Caco-2 (cell line): ENCODE results near the gene TNRC18. TPM values are rescaled to one million over a fixed set of nuclear protein-coding genes. Genes with fewer than 3 reads are reported as not detected.
"Not testable (repeated sequence)": the region's sequence is repeated elsewhere in the genome, so short reads cannot be mapped to it uniquely, and the experiment has no call there.

Experiments used
- BruUV-seq: library from RNA; stranded (reverse); fragments of 400-500 nt; replicated peaks from 2 replicates; lab custom pipeline; 2021; lab: Mats Ljungman, UMichigan
- CTCF ChIA-PET: fragments of 300-600 bp; sonication (Branson Sonifier 250); formaldehyde crosslinking; loops from one replicate; lab custom pipeline; 2022; ENCODE audit warnings: antibody characterized with exemption; lab: Charles Lee
- POLR2A ChIA-PET: fragments of 300-600 bp; sonication (Branson Sonifier 250); formaldehyde crosslinking; loops from one replicate; lab custom pipeline; 2022; ENCODE audit warnings: antibody characterized with exemption; lab: Charles Lee
- DNase-seq, 2 experiments: peaks; one replicate each; pipeline versions ENCODE4 v3.0.0 to v3.0.0-alpha.2; 2020 to 2022
- H3K27me3 ChIP-seq: replicated peaks from 2 replicates; pipeline ENCODE4 v1.6.0; 2011; ENCODE audit warnings: low read length; ENCODE audit not compliant: control insufficient read depth, insufficient read depth
- H3K36me3 ChIP-seq: 2 replicates; pipeline ENCODE4 v1.5.1; 2011; ENCODE audit warnings: low read length; ENCODE audit not compliant: control insufficient read depth, insufficient read depth
- H3K4me1 ChIP-seq: fragments of 250-450 bp; sonication (Bioruptor Pico); 2 replicates; pipeline ENCODE4 v1.5.1; 2020; ENCODE audit warnings: mild to moderate bottlenecking
- H3K4me3 ChIP-seq: 2 replicates; pipeline ENCODE4 v1.5.1; 2011; ENCODE audit warnings: low read depth, mild to moderate bottlenecking, control low read depth, low read length
- H3K9me3 ChIP-seq: fragments of 250-450 bp; sonication (Bioruptor Pico); 2 replicates; pipeline ENCODE4 v1.5.1; 2020; ENCODE audit warnings: mild to moderate bottlenecking, moderate library complexity
- H3K27ac Mint-ChIP-seq: one replicate; pipeline ENCODE4 v1.8.0; 2022; ENCODE audit warnings: mixed read lengths; ENCODE audit not compliant: unreplicated experiment
- H3K27me3 Mint-ChIP-seq: one replicate; pipeline ENCODE4 v1.8.0; 2022; ENCODE audit warnings: mixed read lengths; ENCODE audit not compliant: insufficient read depth, unreplicated experiment
- H3K36me3 Mint-ChIP-seq: one replicate; pipeline ENCODE4 v1.8.0; 2022; ENCODE audit warnings: mild to moderate bottlenecking, mixed read lengths; ENCODE audit not compliant: insufficient read depth, unreplicated experiment
- H3K4me1 Mint-ChIP-seq: one replicate; pipeline ENCODE4 v1.8.0; 2022; ENCODE audit warnings: low read depth, mixed read lengths; ENCODE audit not compliant: unreplicated experiment
- H3K4me3 Mint-ChIP-seq: one replicate; pipeline ENCODE4 v1.8.0; 2022; ENCODE audit warnings: mild to moderate bottlenecking, moderate library complexity, mixed read lengths; ENCODE audit not compliant: unreplicated experiment
- H3K9me3 Mint-ChIP-seq: one replicate; pipeline ENCODE4 v1.8.0; 2022; ENCODE audit warnings: mixed read lengths; ENCODE audit not compliant: unreplicated experiment
- CTCF ChIP-seq, 2 experiments: fragments of 200-600 bp in 1 of 2; IDR thresholded peaks; 1 replicate in 1 of 2; 2 replicates in 1 of 2; pipeline versions ENCODE4 v1.5.1 to v1.8.0; 2011 to 2022; ENCODE audit warnings: antibody characterized with exemption in 1 of 2, control low read depth in 1 of 2, inconsistent platforms in 1 of 2, low read depth in 1 of 2, low read length in 1 of 2, mild to moderate bottlenecking in 1 of 2, moderate library complexity in 1 of 2; ENCODE audit not compliant: insufficient read depth in 1 of 2, severe bottlenecking in 1 of 2, unreplicated experiment in 1 of 2
- intact Hi-C: fragments of 100-400 bp; cut with micrococcal nuclease; formaldehyde crosslinking; loops from one replicate; pipeline ENCODE4 v1.10.0; 2022; ENCODE audit not compliant: unreplicated experiment
- total RNA-seq: library from RNA; stranded (reverse); gene quantifications from 2 replicates; pipeline ENCODE4 v1.2.3, GENCODE V29; 2022

TNRC18 gene
- total RNA-seq, 1 experiment from 2014 or later: 75.6 TPM

GRCh38 chr7:5274441-5274840 is 149.2 kb downstream of the TNRC18 start:
- intact Hi-C loops: no loop called here
- POLR2A ChIA-PET: no interaction called here
- BruUV-seq: no TSS peak

GRCh38 chr7:5273831-5274405 is 149.7 kb downstream of the TNRC18 start:
- H3K27me3 Mint-ChIP-seq, H3K27ac Mint-ChIP-seq, CTCF ChIA-PET, H3K9me3 Mint-ChIP-seq, H3K36me3 ChIP-seq, BruUV-seq, H3K9me3 ChIP-seq, H3K4me3 Mint-ChIP-seq, H3K36me3 Mint-ChIP-seq, intact Hi-C loops, H3K4me1 Mint-ChIP-seq, POLR2A ChIA-PET, H3K4me1 ChIP-seq, DNase-seq, H3K27me3 ChIP-seq, H3K4me3 ChIP-seq: not testable (repeated sequence)

More at GRCh38 chr7:5274441-5274840, 149.2 kb downstream of the TNRC18 start:
- CTCF ChIA-PET: no interaction called here
- Mint-ChIP-seq H3K27ac (no peak overlapping the region), H3K9me3 (no peaks in the 10 kb centered on the region), H3K4me1 (no peaks in the 10 kb centered on the region), H3K4me3 (no peak overlapping the region), H3K27me3 (no peaks in the 10 kb centered on the region), H3K36me3 (no peaks in the 10 kb centered on the region)
- DNase-seq: no peak
- H3K27me3 ChIP-seq: no peaks in the 10 kb centered on the region
- no peaks in the 10 kb centered on the region for H3K4me1 ChIP-seq
- H3K9me3 ChIP-seq: no peaks in the 10 kb centered on the region
- no peak for TF ChIP-seq CTCF (IDR thresholded peaks at IDR 0.05; ENCODE audit: insufficient read depth in 1 of 2, low read depth in 1 of 2, low read length in 1 of 2, severe bottlenecking in 1 of 2, unreplicated experiment in 1 of 2)
- H3K36me3 ChIP-seq: no peaks in the 10 kb centered on the region
- H3K4me3 ChIP-seq: no peak overlapping the region

DNA sequence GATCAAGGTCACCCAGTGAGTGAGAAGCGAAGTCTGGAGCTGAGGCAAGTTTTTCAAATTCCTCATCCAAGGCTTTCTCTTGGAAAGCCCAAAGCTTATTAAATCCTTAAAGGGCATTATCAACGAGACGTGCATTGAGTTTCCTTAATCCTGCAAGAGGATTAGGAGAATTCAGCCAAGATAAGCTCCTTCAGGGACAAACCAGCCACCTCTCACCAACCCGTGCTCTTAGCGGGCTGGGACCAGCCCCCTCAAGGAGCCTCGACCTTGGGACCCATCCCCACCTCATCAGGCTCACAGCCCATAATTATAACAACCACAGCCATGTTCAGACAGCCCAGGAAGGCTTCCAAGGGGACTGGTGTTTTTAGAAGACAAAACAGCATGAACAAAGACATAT is 152.8 kb downstream of the TNRC18 start:
- intact Hi-C loops: no loop called here
- DNase-seq: no peak
- Histone ChIP-seq H3K4me3 (no peak overlapping the region), H3K36me3 (no peaks in the 10 kb centered on the region), H3K27me3 (no peaks in the 10 kb centered on the region), H3K9me3 (no peaks in the 10 kb centered on the region), H3K4me1 (no peaks in the 10 kb centered on the region)
- no TSS peak for BruUV-seq
- CTCF ChIA-PET: interaction anchor here (1.2 kb wide), 1 partner anchor 14 kb away, joined by 3 read pairs; no protein-coding TSS in a partner anchor
- Mint-ChIP-seq H3K9me3 (no peaks in the 10 kb centered on the region), H3K4me1 (no peaks in the 10 kb centered on the region), H3K36me3 (no peaks in the 10 kb centered on the region), H3K4me3 (no peak overlapping the region), H3K27ac (no peak overlapping the region), H3K27me3 (no peaks in the 10 kb centered on the region)
- POLR2A ChIA-PET: no interaction called here
- no peak for TF ChIP-seq CTCF (IDR thresholded peaks at IDR 0.05; ENCODE audit: insufficient read depth in 1 of 2, low read depth in 1 of 2, low read length in 1 of 2, severe bottlenecking in 1 of 2, unreplicated experiment in 1 of 2)

DNA sequence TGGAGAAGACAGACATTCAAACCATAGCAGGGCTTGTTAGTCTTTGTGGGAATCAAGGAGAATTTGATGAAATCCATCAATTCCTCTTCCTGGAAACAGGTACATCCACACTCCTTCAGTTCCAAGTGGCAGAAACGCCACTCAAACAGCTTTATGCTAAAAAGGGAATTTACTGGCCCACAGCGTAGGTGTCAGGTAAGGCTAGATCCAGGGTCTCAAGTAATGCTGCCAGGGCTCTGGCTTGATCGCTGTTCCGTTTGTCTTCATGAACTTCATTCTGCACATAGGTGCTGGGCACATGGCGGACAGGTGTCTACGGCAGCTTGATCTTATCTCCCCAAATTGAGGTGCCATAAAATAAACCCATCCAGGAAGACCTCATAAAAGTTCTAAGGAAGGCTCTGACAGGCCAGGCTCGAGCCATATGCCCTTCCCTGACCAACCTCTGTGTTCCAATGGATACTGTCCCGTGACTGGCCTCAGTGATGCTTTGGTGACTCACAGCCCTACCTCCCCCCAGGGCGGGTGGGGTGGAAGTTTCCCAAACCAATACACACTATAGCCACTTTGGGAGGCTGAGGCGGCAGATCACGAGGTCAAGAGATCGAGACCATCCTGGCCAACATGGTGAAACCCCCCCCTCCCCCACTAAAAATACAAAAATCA is 153.5 kb downstream of the TNRC18 start:
- CTCF ChIA-PET, H3K4me1 Mint-ChIP-seq, H3K4me3 ChIP-seq, H3K27ac Mint-ChIP-seq, H3K4me1 ChIP-seq, BruUV-seq, H3K27me3 Mint-ChIP-seq, H3K36me3 ChIP-seq, H3K4me3 Mint-ChIP-seq, H3K27me3 ChIP-seq, POLR2A ChIA-PET, intact Hi-C loops, H3K36me3 Mint-ChIP-seq, DNase-seq, H3K9me3 Mint-ChIP-seq, H3K9me3 ChIP-seq: not testable (repeated sequence)

DNA sequence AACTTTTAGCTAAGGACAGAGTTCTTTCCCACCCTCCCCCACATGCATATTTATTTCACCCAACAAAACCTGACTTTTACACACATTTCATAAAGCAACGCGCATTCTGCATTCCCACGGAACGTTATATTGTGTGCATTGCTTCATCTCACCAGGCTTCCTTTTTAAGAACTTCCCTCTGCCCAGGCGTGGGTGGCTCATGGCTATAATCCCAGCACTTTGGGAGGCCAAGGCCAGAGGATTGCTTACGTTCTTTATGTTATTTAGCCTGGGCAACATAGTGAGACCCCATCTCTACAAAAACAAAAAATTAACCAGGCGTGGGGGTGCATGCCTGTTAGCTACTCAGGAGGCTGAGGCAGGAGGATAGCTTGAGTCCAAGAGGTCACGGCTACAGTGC is 155.8 kb downstream of the TNRC18 start:
- DNase-seq, H3K9me3 ChIP-seq, BruUV-seq, intact Hi-C loops, H3K27ac Mint-ChIP-seq, H3K27me3 Mint-ChIP-seq, H3K4me3 Mint-ChIP-seq, H3K36me3 ChIP-seq, H3K27me3 ChIP-seq, H3K9me3 Mint-ChIP-seq, CTCF ChIA-PET, H3K4me1 Mint-ChIP-seq, H3K4me3 ChIP-seq, POLR2A ChIA-PET, H3K4me1 ChIP-seq, H3K36me3 Mint-ChIP-seq: not testable (repeated sequence)
